Hypothalamus (tissue), 51 donors: Measurements from ENCODE around the gene DOCK2.
"Not testable (repeated sequence)": the region's sequence is repeated elsewhere in the genome, so short reads cannot be mapped to it uniquely, and the experiment has no call there.

ENCODE experiments used
- DNase-seq, 51 donors: peaks; one replicate each; lab custom pipeline; 2025; lab: John Stamatoyannopoulos, UW

Gene DOCK2

GRCh38 chr5:169751490-169751889, 114.4 kb downstream of the DOCK2 start:
- no peak for DNase-seq

- not testable (repeated sequence) for DNase-seq
Measured at GRCh38 chr5:169752566-169752965, 115.5 kb downstream of the DOCK2 start.

DNA sequence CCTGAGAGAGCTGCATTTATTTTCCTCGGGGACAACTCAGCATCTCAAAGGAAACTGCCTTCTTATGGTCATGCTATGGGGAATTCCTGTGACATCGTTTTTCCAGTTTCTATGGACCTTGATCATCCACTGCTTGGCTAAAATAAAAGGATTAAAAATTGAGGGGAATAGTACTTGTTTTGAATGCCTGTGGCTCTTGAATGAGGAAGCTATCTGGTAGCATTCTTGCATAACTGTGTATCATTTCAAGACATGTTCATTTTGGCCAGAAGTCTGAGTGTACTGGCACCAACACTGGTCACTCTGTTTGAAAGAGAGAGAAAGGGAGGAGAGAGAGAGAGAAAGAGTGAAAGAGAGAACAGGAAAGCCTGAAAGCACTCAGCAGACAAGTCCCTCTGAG, 116.7 kb downstream of the DOCK2 start:
- DNase-seq = no peak

DNA sequence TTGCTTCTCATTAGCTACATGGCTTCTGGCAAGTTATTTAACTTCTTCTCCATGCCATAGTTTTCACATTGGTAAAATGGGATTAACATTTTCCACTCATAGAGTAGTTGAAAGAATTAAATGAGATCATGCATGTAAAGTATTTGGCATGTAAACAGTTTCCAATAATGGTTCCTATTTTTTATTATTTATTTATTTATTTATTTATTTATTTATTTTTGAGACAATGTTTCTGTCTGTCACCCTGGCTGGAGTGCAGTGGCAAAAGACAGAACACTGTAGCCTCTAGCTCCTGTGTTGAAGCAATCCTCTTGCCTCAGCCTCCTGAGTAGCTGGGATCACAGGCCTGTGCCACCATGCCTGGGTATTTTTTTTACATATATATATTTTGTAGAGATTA, 117.7 kb downstream of the DOCK2 start:
- no peak for DNase-seq

DNA sequence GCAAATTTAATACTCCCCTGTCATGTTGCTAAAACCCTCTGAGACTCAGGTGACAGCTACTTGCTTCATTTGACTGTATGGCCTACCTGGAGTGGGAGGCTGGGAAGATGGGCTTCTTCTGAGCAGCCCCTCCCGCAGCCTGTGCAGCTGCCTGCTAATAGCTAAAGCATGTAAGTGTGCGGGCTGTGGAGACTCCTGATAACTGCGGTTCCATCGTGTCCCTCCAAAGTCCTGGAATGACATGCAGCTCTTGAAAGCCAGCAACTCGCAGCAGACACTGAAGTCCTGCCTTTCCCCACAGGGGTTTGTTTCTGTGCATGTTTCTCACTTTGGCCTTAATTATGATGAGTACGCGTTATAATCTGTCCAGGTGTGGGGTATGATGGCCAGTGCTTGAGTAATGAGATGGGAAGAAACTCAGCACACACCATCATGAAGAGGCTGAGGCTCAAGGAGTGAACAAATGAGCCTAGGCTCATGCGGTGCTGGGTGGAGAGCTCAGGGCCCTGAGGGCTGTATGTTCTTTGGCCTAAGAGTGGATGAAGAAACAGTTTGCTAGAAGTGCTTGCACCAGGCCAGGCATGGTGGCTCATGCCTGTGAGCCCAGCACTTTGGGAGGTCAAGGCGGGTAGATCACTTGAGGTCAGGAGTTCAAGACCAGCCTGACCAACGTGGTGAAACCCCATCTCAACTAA, 119.1 kb downstream of the DOCK2 start:
- no peak for DNase-seq

DNA sequence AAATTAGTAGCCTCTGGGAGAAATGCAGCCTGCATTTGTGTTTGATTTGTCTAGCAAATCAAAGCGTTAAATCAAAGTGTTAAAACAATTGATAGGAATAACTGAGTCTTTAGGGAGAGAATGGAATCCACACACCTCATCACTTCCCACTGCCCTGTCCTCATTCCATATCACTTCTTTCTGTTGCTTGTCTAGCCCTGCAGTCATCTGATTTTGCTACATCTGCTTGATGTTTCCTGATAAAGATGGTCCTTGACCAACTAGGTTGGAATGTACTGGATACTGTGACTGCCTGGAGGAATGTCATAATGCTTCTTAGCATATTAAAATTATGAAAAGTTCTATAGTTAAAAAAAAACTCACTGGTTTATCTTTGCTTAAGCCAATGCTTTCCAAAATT, 119.9 kb downstream of the DOCK2 start:
- no peak for DNase-seq

DNA sequence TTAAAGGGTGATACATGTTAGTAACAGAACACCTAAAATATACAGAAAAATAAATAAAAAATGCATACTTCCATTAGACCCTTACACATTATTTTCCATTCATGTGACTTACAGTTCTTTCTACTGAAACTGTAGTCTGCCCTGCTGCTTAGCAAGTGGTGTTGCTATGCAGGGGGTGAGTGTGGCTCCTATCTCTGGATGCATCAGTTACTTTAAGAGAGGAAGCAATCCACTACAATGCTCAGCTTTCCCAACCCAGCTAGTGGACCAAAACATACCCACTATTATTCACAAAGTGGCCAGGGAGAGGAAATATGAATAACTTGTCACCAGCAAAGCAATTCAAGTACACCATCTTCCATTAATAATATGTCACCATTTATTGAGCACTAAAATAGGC, 121.8 kb downstream of the DOCK2 start:
- no peak for DNase-seq

- DNase-seq = no peak
Measured at GRCh38 chr5:169760229-169760628, 123.2 kb downstream of the DOCK2 start.

GRCh38 chr5:169762338-169763095, 125.4 kb downstream of the DOCK2 start:
- no peak for DNase-seq

GRCh38 chr5:169763376-169764017, 126.4 kb downstream of the DOCK2 start:
- DNase-seq = peak in 4 of 51 donors; percentile 1 to 5 (median 2)

GRCh38 chr5:169764018-169764378, 126.9 kb downstream of the DOCK2 start:
- DNase-seq = no peak

DNA sequence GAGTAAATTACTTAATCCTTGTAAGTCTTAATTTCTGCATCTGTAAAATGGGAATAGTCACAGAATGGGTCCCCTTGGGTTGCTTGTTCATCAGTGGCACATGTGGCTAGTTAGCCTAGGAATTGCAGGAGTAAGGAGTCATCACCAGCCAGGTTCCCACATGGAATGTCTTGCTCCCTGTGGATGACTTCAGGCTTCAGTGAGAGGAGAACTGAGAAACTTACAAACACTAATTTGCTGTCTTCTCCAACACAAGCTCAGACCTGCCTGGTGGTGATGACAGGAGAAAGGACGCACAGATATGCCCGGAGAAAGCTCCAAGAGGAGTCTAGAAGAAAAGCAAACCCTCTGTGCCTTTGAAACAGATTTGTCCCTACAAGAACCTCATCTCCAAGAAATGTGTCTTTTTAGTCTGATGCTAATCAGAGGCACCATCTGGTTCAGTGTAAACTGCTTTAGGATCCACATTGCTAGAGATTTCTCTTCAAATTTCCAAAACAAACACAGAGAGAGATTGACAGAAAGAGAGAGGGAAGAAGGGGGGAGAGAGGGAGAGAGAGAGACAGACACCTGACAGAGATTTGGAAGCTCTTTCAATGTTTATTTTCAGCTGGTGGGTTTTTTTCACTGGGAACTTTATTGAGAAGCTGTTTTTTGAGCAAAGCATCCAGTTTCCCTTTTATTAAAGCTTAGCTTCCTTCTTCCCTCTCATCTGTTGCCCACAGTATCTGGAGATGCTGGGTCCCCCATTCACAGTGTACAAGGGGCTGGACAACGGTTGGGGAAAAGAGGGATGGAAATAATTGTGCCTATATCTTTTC, 128.3 kb downstream of the DOCK2 start:
- no peak for DNase-seq

GRCh38 chr5:169766943-169767342, 129.9 kb downstream of the DOCK2 start:
- DNase-seq = not testable (repeated sequence)

- DNase-seq = no peak
Measured at GRCh38 chr5:169767938-169768337, 130.9 kb downstream of the DOCK2 start.

DNA sequence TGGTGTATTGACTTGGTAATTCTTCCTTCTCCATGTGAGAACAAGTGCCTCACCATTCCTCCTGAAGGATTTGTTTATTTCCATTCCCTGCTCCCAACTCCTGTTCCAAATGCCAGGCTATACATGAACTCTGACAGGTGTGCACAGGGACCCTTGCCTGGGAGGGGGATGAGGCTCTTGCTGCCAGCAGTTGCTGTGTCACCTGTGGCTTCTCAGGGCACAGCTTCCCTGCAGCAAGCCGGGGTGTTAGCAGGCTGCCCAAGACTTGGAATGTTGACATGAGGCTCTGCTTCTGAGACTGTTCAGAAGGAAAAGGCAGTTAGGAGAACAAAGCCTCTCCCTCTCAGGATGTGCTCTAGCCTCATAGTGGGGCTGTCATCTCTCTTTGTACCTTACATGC, 131.3 kb downstream of the DOCK2 start:
- DNase-seq = no peak

DNA sequence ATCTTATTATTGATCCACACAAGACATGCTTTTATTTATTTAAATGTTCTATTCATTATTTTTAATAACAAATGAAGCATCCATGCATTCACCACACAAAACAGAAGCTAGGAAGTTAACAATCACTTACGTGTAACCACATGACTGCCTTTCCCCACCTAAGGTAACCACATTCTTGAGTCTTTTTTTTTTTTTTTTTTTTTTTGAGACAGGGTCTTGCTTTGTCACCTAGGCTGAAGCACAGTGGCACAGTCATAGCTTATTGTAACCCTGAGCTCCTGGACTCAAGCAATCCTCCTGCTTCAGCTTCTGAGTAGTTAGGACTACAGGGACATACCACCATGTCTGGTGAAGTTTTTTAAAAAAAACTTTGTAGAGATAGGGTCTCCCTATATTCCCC, 133.0 kb downstream of the DOCK2 start:
- no peak for DNase-seq

DNA sequence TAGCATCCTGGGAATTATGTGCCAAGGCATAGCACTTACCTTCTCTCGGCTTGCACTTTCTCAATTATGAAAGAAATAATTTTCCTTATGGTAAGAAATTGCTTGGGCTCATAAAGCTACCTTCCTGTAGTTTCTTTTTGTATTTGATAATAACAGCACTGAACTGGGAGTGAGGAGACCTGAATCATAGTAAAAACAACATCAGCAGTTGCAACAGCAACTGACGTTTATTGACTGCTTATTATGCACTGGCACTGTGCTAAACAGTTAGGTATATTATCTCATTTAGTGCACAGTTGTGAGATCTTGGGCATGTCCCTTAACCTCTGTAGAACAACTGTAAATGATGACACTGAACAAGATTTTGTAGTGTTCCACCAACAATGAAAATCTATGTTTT, 135.2 kb downstream of the DOCK2 start:
- no peak for DNase-seq

DNA sequence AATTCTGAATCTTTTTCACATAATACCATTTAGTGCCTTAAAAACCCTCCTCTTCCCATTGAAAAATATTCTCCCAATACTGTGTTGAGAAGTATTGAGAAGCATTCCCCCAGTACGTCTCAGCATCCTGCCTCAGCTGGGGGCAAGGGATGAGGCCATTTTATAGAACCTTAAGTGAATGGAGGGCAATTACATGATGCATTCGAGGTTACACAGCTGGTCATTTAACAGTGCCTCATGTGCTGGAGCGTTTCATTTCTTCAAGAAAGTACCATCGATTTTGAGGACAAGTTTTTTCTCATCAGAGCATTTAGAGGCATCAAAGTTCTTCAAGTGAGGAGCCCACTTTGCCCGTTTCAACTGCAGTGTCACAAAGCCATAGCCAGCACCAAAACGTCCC, 135.6 kb downstream of the DOCK2 start:
- no peak for DNase-seq

DNA sequence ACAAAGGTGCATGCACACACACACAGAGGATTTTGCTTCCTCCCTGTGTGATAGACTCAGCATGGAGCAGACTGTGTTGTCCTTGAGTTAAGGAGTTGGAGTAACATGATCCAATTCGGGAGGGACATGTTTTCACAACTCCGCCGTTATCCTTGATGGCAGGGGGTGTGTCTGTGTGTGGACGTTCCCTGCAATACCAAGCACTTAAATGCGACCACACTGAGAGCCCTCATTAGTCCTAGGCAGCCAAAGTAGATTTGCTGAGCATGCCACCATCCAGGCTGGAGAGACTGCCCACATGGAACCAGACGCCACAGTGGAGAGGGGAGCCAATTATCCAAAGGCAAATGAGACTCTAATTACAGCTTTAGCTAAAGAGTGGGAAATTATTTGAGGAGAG, 140.1 kb downstream of the DOCK2 start:
- DNase-seq = no peak

GRCh38 chr5:169778622-169779596, 141.8 kb downstream of the DOCK2 start:
- DNase-seq = no peak
